GM19240 (cell line): ENCODE measurements around the gene NUDCD3.
"Not testable (repeated sequence)": the region's sequence is repeated elsewhere in the genome, so short reads cannot be mapped to it uniquely, and the experiment has no call there.

Experiments
- DNase-seq: peaks from one replicate; pipeline ENCODE4 v3.0.0; 2011; ENCODE audit warnings: low spot score; ENCODE audit not compliant: insufficient read length

Gene NUDCD3

DNA sequence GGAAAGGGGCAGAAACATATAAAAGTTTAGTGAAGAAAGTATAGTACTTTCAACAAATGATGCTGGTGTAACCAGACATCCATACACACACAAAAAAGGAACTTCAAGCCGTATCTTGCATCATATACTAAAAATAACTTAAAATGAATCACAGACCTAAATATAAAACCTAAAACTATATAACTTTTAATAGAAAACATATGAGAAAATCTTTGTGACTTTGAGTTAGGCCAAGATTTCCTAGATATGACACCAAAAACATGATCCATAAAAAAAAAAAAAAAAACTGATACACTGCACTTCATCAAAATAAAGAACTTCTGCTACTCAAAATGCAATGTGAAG, 40.9 kb downstream of the NUDCD3 start:
- DNase-seq = no peak

DNA sequence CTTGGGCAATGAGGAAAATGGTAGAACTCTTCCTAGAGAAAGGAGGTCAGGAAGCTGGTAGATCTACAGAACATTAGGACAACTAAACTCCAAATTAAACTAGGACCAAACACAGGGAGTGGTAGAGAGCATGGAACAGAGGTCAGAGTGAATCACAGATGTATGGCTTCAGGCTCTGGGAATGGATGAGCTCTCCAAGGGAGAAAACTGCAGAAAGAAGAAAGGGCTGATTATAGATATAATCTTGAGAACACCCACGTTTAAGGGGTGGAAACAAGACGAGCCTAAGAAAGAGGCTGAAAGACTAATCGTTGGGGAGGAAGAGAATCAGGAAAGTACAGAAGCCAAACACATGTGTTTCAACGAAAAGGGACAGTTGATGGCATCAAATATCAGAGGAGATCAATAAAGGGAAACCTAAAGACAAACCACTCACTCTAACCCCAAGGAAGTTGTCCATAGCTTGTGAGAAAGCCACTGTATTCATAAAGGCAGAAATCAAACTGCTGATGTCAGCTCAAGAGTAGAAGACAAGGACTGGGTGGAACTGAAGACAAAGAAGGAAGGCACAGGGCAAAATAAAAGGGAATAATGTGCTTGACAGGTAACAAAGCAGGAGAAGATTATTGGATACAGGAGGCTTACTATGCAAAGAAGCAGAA, 41.4 kb downstream of the NUDCD3 start:
- DNase-seq = no peak

DNA sequence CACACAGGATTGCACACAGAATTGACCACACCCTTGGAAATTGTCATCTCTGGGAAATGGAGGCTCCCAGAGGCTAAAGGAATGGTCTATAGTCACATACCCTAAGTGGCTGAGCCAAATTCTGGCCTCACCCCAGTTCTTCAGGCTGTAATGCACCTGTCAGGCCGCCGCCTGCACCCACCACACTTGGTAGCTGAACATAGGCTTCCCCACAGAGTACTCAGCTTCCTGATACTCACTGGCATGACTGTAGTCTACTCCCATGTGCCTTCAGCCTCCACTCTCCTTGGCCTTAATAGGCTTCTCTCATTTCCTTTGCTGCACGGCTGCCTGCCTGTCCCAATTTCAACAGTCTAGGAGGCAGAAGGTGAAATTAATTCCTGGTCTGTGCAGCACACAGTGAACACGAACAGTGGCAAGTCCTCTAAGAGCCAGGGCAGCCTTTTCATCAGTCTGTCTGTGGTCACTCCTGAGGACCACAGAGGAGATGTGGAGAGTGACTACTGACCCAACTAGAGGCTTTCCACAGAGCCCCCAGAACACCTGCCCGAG, 42.5 kb downstream of the NUDCD3 start:
- no peak for DNase-seq

DNA sequence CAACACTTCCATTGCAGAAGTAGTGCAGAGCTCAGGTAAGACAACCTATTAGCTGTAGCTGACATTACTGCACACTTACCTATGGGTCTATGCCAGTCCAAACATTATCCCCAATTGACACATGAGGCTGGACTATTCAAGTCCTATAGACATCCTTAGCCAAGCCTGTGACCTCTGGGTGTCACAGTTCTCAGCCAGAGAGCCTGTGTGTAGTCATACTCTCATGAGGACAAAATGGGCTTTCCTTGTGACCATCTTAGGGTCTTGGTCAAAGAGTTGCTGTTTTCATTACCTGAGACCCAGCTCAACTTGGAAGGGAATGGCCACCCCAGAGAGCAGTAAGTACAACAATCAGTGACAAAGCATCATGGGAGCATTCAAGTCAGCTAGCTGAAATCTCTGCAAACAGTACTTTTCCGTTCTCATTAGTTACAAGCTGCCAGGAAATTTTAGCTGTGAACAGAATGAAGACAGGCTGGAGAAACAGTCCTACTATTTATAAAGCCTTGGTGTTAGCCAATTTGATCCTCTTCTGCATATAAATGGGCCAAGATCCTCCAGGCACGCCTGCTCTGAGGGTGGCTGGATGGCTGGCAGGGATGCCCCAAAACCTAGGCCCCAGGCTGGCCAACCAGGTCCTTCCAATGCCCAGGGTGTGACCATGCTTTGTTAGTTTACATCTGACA, 44.3 kb downstream of the NUDCD3 start:
- DNase-seq = no peak

DNA sequence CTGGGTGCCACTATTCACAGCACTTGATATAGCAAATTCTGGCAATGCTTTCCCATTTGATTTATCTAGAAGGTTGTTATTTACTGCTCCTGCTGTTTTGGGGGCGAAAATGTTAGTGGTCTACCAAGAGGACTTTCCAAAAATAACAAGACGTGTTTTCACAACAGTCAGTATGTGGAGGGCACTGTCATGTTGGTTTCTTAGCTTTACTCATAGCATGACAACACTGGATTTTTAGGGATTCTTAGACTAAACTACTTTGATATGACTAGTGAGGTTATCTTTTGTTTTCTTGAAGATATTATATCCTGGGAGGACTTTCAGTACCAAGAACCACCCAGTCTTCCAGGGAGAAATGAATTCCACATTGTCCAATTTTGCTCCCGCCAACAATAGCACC, 49.4 kb downstream of the NUDCD3 start:
- DNase-seq = no peak

DNA sequence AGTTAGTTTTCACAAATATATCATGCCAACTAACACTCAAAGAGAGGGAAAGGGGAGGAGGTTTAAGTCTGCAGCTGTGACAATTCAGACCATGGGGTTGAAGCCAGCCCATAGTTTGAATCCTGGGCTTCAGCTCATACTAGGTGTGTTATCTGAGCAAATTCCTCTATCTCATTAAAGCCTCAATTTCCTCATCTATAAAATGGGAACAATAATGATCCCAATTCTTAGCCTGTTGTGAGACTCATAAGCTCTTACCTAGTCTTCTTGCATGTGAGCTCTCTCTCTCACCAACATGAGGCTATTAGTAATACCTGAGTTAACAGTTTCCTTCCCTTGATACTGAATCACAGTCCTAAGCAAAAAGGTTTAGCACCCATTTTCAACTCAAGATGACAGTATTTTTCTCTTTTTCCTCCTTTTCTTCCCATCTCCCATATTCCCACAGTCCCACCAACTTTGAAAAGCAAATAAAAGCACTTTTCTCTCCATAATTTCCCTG, 49.8 kb downstream of the NUDCD3 start:
- no peak for DNase-seq

DNA sequence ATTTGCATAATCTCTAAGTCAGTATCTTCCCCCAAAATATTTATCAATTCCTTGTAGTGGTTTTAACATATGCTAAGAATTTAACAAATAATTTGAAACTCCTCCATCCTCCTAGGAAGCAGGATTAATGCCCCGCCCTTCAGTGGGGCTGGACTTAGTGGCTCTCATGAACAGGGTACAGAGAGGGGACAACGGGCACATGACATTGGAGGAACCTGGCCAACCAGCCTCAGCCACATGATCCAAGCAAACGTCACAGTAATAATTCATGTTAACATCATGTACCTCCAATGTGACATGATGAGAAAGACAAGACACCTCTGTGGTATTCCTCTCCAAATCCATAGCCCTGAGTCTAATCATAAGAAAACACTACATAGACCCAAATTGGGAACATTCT, 50.5 kb downstream of the NUDCD3 start:
- no peak for DNase-seq

DNA sequence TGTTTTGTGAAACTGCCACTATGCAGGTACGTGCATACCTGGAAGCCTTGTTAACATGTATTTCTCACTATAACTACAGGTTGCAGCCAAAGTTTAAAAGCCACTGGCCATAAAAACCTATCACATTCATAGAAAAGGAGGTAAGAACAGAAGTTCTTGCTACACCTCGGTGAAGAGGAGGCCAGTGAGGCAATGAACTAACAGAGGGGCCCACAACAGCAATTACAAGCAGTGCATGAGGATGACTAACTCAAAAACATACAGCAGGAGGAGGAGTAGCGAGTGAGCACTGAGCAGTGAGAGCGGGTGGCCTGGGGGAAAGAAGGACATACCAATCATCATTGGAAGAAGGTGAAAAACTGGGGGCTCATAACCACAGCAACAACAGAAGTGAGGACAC, 51.6 kb downstream of the NUDCD3 start:
- DNase-seq = no peak

DNA sequence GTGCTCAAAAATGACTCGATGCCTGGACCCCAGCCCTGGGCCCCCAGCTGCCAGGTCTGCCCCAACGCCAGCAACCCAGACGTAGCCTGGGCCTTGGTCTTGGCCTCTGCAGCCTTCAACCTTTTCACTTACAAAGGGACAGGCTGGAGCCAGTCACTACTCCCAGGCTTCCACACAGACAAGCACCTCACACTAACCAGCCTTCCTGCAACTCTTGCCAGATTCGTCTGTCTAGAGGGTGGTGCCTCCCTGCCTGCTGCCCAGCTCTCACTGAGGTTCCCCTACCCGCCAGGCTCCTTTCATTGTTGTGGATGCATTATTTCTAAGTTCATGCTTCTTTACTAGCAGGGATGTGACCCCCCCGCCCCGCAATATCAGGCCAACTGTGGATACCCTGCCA, 56.3 kb downstream of the NUDCD3 start:
- DNase-seq = no peak

DNA sequence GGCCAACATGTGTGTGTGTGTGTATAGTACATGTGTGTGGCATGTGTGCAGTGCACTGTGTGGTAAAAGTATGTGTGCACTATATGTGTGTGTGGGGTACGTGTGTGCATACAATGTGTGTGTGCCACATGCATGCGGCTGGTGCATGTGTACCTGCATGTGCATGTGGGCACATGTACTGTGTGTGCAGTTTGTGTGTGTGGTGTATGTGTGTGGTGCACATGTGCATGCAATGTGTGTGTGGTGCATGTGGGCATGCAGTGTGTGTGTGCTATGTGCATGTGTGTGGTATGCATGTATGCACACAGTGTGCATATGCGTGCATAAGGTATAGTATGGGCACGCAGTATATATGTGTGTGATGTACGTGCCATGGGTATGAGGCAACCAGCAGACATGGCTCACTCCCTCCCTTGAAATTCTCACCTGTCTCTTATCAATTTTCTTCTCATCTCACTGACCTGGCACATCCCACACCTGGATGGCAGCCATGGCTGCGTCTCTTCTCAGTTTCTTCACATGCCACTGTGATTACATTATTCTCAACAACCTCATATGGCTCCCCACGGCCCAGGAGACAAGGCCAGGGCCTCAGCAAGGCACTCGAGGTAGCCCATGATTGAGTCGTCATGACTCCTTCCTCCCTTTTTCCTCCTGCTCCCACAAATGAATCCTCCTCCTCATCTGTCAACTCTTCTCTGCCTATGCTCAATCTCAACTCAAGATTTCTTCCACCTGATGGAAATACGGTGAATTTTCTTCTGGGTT, 57.0 kb downstream of the NUDCD3 start:
- DNase-seq = no peak

DNA sequence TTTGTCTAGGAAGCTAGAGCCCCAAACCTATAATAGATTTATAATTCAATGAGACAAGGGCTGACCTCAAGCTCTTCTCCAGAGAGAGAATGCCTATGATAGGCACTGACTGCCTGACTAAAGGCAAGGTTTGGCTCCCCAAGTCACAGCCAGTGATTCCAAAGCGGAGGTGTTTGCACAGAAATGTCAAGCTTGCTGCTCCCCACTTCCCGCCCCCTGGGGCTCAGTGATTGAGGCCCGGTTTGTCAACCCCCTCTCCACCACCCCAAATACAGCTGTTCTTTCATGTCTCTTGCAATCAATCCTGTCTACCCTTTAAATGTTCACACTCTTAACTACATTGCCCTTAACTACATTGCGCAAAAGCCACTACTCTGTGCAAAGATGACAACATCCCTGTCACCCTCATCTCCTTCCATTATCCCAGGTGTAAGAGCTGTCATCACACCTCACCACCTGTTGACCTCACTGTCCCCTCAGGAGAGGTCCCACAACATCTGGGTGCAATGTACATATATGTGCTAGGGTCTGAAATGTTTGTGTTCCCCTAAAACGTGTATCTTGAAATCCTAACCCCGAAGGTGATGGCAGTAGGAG, 58.0 kb downstream of the NUDCD3 start:
- DNase-seq = no peak

DNA sequence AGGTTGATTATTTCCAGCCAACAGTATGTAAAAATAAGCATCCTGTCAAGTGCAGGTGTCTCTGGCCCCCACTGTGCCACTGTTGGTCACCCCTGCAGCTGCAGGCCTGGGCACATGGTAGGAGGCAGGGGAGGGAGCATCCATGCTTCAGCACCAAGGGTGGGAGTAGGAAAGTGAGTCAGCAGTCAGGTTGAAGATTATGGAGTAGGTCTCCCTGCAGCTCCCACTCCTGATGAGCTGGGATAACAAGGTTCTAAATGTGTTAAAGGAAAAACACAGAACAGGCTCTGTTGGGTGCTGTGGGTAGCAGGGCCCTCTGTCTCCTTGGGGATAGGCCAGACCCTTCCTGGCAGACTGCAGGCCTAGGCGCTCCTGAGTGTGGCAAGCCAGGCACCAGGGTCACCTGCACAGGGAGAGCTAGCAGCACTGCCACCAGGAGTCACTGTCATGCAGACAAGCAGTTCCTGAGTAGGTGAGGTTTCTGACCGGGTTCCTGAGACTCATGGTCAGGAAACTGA, 59.3 kb downstream of the NUDCD3 start:
- peak; percentile 28 for DNase-seq

DNA sequence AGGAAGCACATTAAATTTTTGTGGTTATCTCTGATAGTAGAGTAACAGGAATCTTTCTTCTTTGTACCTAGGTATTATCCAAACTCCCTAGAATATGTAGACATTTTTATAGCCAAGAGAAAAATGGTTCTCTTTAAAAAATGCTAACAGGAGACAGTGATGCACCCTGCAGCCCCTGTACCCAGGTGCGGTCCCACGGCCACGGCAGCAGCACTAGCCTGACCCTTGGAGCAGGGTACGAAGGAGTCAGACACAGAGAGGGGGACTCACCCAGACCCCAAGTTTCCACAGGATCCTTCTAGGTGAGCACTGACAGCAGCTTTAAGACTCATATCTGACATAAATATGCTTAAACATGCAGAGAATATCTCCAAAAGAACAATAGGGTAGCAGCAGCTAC, 60.4 kb downstream of the NUDCD3 start:
- no peak for DNase-seq

DNA sequence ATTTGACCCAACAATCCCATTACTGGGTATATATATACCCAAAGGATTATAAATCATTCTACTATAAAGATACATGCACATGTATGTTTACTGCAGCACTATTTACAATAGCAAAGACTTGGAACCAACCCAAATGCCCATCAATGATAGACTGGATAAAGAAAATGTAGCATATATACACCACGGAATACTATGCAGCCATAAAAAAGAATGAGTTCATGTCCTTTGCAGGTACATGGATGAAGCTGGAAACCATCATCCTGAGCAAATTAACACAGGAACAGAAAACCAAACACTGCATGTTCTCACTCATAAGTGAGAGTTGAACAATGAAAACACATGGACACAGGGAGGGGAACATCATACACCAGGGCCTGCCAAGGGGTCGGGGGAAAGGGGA, 65.7 kb downstream of the NUDCD3 start:
- DNase-seq = not testable (repeated sequence)

DNA sequence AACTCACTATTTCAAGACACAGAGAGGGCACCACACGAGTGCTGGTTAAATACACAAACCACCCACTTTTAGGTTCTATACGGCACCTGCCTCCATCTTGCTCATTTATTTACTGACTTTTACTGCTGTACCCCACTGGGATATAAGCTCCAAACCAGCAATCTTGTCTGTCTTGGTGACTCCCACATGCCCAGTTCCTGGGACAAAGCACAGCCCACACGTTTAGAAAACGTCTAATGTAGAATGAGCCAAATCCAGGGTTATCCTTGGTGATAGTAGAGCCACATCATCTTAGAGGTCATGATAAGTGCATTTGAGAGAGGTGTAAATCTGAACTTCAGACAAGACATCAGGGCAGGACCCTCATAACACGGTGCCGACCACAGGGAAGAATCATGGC, 73.5 kb downstream of the NUDCD3 start:
- no peak for DNase-seq

DNA sequence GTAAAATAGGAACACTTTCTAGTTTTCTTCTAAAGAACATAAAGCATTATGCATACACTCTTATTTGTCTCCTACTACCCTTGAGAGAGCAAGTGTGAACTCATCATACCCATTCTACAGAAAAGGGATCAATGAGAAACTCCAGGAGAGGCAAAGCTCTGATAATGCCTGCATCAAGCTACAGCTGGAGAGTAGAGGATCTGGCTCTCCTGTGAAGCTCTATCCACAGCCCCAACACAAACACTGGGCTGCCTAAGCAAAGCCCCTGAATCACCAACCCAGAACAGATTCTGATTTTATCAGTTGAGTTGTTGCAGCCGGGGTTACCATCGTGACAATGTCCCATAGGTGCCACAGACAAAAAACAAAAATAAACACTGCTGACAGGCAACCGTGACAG, 74.9 kb downstream of the NUDCD3 start:
- DNase-seq = no peak

DNA sequence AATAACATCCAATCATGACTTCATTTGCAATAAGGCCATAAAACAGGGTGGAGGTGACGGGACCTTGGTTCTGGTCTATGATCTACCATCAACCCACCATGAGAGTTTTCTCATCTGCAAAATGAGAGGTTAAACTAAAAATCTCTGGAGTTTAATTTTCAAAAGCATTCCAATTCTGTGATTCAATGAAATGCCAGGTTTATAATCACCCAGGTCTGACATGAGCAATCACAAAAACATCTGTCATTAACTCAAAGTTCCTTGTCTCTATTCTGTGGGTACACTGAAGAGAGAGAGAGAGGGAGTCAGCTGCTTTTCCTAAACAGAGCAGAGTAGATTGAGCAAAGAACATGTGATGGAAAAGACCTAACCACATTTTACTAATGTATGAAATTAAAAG, 75.4 kb downstream of the NUDCD3 start:
- no peak for DNase-seq

DNA sequence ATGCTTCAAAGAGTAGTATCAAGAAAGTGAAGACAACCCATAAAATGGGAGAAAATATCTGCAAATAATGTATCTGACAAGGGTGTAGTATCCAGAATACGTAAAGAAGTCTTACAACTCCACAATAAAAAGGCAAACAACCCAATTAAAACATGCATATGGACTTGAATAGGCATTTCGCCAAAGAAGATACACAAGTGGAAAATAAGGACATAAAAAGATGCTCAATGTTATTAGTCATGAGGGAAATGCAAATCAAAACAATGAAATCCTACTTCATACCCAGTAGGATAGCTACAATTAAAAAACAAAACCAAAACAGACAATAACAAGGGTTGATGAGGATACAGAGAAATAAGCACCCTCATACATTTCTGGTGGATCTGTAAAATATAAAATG, 79.2 kb downstream of the NUDCD3 start:
- no peak for DNase-seq

DNA sequence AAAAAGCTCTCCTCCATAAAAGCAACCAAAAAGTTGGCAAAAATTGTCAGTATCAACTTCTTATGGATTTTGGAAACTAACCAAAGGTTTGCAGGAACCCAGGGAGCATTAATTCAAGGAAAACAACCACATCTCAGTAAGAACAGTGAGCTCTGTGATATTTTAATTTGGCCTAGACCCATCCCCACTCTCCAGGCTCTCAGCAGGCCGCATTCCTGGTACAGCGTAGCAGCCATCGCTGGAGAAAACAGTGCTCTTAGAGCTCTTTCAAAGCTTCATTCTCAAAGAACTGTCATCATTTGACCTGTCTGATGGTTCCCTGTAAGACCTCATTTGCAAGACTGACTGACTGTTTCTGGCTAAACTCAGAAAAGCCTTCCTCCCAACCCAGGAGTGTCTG, 81.9 kb downstream of the NUDCD3 start:
- DNase-seq = no peak

DNA sequence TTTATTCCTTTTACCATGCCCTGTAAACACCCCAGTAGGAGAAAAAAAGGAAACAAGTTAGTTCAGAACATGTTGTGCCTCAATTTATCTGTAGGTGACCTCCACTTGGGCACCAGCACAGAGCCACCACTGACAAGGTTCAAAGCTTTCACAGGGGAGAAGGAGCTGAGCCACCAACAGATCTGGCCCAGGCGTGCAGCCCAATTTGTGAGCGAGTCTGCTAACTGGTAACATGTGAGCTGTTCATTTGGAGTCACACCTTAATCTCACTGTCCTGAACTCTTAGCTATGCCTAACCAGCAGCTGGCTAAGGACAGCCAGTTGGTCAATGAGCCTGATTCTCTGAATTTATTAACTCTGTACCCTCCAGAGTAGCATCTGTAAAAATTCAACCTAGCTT, 86.7 kb downstream of the NUDCD3 start:
- DNase-seq = no peak

DNA sequence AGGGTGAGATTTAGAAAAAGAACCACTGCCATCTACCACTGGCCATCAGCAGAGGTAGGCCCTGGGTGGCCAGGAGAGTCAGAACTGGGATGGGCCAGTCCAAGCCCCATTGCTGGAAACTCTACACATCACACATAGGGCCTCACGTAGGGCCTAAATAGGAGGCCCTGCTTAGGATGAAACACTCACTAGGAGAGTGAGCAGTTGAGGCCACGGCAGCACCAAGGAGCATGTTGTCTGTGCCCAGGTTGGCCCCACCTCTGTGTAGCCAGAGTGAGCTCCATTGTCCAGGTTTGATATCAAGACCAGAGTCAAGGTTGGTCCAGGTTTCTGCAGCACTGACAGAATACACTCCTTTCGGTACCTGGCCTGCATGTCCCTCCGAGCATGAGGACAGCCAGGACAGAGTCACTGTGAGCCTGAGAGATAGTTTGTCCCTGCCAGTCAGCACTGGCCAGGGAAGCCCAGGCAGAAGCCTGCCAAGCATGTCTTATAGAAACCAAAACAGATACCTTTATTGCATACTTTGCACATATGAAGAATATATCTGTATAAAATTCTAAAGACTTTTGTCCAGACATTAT, 87.2 kb downstream of the NUDCD3 start:
- DNase-seq = no peak
